GM21367 (cell line): ENCODE data around the gene NLRP1.
"Not testable (repeated sequence)": the region's sequence is repeated elsewhere in the genome, so short reads cannot be mapped to it uniquely, and the experiment has no call there.

ENCODE experiments used
- ATAC-seq: cut with Tn5 transposase; IDR thresholded peaks from one replicate; pipeline ENCODE4 v1.9.1; 2021; ENCODE audit not compliant: unreplicated experiment

The NLRP1 gene

GRCh38 chr17:5588584-5588983 is 4.3 kb upstream of the NLRP1 start:
- no peak for ATAC-seq

- ATAC-seq = no peak
These were observed 3.2 kb upstream of the NLRP1 start for GRCh38 chr17:5587438-5588032.

GRCh38 chr17:5585836-5586521 is 1.7 kb upstream of the NLRP1 start:
- ATAC-seq = no peak

GRCh38 chr17:5585287-5585794 is 1.0 kb upstream of the NLRP1 start:
- no peak for ATAC-seq

- no peak for ATAC-seq
These were observed 605 bp downstream of the NLRP1 start for GRCh38 chr17:5583426-5584382.

- ATAC-seq = no peak
These were observed 1.8 kb downstream of the NLRP1 start for GRCh38 chr17:5582209-5583185.

- no peak for ATAC-seq
These were observed 2.7 kb downstream of the NLRP1 start for GRCh38 chr17:5581655-5582054.

- no peak for ATAC-seq
These were observed 3.3 kb downstream of the NLRP1 start for GRCh38 chr17:5580969-5581368.

GRCh38 chr17:5580367-5580766 is 3.9 kb downstream of the NLRP1 start:
- no peak for ATAC-seq

GRCh38 chr17:5578768-5579167 is 5.5 kb downstream of the NLRP1 start:
- not testable (repeated sequence) for ATAC-seq

GRCh38 chr17:5573017-5573416 is 11.3 kb downstream of the NLRP1 start:
- ATAC-seq = not testable (repeated sequence)

- ATAC-seq = no peak
These were observed 13.0 kb downstream of the NLRP1 start for GRCh38 chr17:5571281-5571680.

GRCh38 chr17:5565808-5566207 is 18.5 kb downstream of the NLRP1 start:
- no peak for ATAC-seq

GRCh38 chr17:5563456-5563855 is 20.9 kb downstream of the NLRP1 start:
- ATAC-seq = no peak

GRCh38 chr17:5562661-5563360 is 21.5 kb downstream of the NLRP1 start:
- no peak for ATAC-seq

- ATAC-seq = no peak
These were observed 22.4 kb downstream of the NLRP1 start for GRCh38 chr17:5561736-5562571.

GRCh38 chr17:5560361-5560988 is 23.8 kb downstream of the NLRP1 start:
- no peak for ATAC-seq
